ENCODE measurements around the gene GNB5.
"Not testable (repeated sequence)": the region's sequence is repeated elsewhere in the genome, so short reads cannot be mapped to it uniquely, and the experiment has no call there.

Gene GNB5

DNA sequence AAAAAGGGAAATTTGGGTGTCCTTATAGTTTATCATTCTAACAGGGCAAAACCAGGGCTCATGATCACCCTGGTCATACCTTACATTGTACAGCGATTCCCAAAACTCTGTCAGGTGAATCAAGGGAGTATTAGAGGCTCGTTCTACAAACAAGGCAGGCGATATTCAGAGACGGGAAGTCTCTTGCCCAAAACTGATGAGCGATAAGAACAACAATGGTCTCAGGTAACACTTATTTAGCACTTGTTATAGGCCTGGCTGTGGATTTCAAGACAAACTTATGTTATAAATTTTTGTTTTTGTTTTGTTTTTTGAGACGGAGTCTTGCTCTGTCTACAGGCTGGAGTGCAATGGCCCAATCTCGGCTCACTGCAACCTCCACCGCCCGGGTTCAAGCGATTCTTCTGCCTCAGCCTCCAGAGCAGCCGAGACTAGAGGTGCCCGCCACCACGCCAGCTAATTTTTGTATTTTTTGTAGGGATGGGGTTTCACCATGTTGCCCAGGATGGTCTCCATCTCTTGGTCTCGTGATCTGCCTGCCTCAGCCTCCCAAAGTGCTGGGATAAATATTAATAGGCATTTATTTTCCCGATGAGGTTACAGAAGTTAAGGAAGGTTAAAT is 91.4 kb downstream of the GNB5 start:
- no peak overlapping the region for H3K27ac ChIP-seq (ENCODE audit: low read depth, low read length)
- no peaks in the 10 kb centered on the region for H3K27me3 ChIP-seq (ENCODE audit: control insufficient read depth, insufficient read depth, low read length)
- no peaks in the 10 kb centered on the region for H3K36me3 ChIP-seq (ENCODE audit: control insufficient read depth, insufficient read depth, low read length)
- no peak overlapping the region for H3K4me3 ChIP-seq (ENCODE audit: low read depth, low read length)
- H3K9me3 ChIP-seq (ENCODE audit: control insufficient read depth, insufficient read depth, low read length), result no peaks in the 10 kb centered on the region
- no peak overlapping the region for H3K9ac ChIP-seq (ENCODE audit: low read depth, low read length)
- 0 out of 2 replicates have a peak, but pooled peaks cover 4% of the 10 kb centered on the region for H3K4me1 ChIP-seq (ENCODE audit: control insufficient read depth, insufficient read depth, low read length)

DNA sequence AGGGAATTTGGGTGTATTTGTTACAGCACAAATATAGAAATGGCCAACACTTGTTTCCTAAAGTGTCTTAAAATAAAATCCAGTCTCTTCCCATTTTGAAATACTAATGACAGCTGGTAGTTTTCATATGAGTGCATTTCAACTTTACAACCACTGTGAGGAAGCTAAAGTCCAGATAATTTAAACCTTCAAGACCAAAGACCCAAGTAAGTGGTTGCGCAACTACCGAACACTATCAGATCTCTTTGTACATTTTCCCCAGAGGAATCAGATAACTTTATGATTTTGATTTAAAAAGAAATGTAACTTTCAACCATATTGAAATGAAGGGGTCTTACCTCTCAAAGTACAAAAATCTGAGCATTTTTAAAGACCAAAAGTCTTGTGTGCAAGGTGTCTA is 92.9 kb downstream of the GNB5 start:
- no peak overlapping the region for H3K4me3 ChIP-seq (ENCODE audit: low read depth, low read length)
- H3K36me3 ChIP-seq (ENCODE audit: control insufficient read depth, insufficient read depth, low read length), result no peaks in the 10 kb centered on the region
- H3K9ac ChIP-seq (ENCODE audit: low read depth, low read length), result no peak overlapping the region
- H3K4me1 ChIP-seq (ENCODE audit: control insufficient read depth, insufficient read depth, low read length), result 0 out of 2 replicates have a peak, but pooled peaks cover 4% of the 10 kb centered on the region
- no peaks in the 10 kb centered on the region for H3K9me3 ChIP-seq (ENCODE audit: control insufficient read depth, insufficient read depth, low read length)
- no peak overlapping the region for H3K27ac ChIP-seq (ENCODE audit: low read depth, low read length)
- no peaks in the 10 kb centered on the region for H3K27me3 ChIP-seq (ENCODE audit: control insufficient read depth, insufficient read depth, low read length)

DNA sequence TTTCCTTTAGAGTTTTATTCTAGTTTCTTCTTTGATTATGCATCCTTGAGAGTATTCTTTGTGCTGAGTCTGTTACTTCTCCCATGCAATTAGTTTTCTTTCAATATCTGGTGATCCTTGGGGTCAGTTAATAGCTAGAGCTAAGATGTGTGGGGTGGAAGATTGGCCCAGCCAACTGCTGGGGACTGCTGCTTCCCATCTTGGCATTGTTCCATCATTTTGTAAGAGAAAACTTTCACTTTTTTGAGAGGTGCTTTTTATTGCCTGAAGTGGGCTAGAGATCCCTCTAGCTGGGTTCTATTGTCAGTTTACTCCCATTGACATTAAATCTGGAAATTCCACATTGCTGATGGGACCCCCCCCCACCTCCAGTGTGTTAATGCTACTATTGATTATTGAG is 94.0 kb downstream of the GNB5 start:
- no peak overlapping the region for H3K27ac ChIP-seq (ENCODE audit: low read depth, low read length)

DNA sequence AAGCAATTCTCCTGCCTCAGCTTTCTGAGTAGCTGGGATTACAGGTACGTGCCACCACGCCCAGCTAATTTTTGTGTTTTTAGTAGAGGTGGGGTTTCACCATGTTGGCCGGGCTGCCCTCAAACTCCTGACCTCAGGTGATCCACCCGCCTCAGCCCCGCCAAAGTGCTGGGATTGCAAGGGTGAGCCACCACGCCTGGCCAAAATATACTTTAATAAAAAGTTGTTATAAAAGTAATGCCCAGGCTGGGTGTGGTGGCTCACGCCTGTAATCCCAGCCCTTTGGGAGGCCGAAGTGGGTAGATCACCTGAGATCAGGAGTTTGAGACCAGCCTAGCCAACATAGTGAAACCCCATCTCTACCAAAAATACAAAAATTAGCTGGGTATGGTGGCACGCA is 94.7 kb downstream of the GNB5 start:
- not testable (repeated sequence) for H3K27ac ChIP-seq (ENCODE audit: low read depth, low read length); H3K9ac ChIP-seq (ENCODE audit: low read depth, low read length); H3K27me3 ChIP-seq (ENCODE audit: control insufficient read depth, insufficient read depth, low read length); H3K4me3 ChIP-seq (ENCODE audit: low read depth, low read length); H3K9me3 ChIP-seq (ENCODE audit: control insufficient read depth, insufficient read depth, low read length); H3K4me1 ChIP-seq (ENCODE audit: control insufficient read depth, insufficient read depth, low read length); H3K36me3 ChIP-seq (ENCODE audit: control insufficient read depth, insufficient read depth, low read length)

More for the DNA sequence above, 94.0 kb downstream of the GNB5 start:
- no peaks in the 10 kb centered on the region for H3K36me3 ChIP-seq (ENCODE audit: control insufficient read depth, insufficient read depth, low read length)
- H3K9ac ChIP-seq (ENCODE audit: low read depth, low read length), result no peak overlapping the region
- H3K4me3 ChIP-seq (ENCODE audit: low read depth, low read length), result no peak overlapping the region
- no peaks in the 10 kb centered on the region for H3K9me3 ChIP-seq (ENCODE audit: control insufficient read depth, insufficient read depth, low read length)
- H3K27me3 ChIP-seq (ENCODE audit: control insufficient read depth, insufficient read depth, low read length), result no peaks in the 10 kb centered on the region
- no peaks in the 10 kb centered on the region for H3K4me1 ChIP-seq (ENCODE audit: control insufficient read depth, insufficient read depth, low read length)

DNA sequence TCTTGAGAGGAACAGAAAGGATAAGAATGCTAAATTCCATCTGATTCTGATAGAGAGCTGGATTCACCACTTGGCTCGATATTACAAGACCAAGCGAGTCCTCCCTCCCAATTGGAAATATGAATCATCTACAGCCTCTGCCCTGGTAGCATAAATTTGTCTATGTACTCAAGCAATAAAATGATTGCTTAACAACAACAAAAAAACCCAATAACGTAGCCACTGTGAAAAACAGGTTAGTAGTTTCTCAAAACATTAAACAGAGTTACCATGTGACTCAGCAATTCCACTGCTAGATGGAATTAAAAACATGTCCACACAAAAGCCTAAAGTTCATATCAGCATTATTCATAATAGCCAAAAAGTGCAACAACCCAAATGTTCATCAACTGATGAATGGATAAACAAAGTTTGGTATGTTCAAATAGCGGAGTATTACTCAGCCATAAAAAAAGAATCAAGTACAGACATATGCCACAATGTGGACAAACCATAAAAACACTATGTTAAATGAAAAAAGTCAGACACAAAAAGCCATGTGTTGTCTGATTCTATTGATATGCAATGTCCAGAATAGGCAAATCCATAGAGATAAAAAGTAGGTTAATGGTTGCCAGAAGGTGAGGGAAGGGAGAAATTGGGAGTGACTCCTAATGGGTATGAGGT is 95.5 kb downstream of the GNB5 start:
- Histone ChIP-seq H3K36me3 (ENCODE audit: control insufficient read depth, insufficient read depth, low read length) (no peaks in the 10 kb centered on the region), H3K4me1 (ENCODE audit: control insufficient read depth, insufficient read depth, low read length) (no peaks in the 10 kb centered on the region), H3K9me3 (ENCODE audit: control insufficient read depth, insufficient read depth, low read length) (no peaks in the 10 kb centered on the region), H3K9ac (ENCODE audit: low read depth, low read length) (no peak overlapping the region), H3K27me3 (ENCODE audit: control insufficient read depth, insufficient read depth, low read length) (no peaks in the 10 kb centered on the region), H3K27ac (ENCODE audit: low read depth, low read length) (no peak overlapping the region), H3K4me3 (ENCODE audit: low read depth, low read length) (no peak overlapping the region)

DNA sequence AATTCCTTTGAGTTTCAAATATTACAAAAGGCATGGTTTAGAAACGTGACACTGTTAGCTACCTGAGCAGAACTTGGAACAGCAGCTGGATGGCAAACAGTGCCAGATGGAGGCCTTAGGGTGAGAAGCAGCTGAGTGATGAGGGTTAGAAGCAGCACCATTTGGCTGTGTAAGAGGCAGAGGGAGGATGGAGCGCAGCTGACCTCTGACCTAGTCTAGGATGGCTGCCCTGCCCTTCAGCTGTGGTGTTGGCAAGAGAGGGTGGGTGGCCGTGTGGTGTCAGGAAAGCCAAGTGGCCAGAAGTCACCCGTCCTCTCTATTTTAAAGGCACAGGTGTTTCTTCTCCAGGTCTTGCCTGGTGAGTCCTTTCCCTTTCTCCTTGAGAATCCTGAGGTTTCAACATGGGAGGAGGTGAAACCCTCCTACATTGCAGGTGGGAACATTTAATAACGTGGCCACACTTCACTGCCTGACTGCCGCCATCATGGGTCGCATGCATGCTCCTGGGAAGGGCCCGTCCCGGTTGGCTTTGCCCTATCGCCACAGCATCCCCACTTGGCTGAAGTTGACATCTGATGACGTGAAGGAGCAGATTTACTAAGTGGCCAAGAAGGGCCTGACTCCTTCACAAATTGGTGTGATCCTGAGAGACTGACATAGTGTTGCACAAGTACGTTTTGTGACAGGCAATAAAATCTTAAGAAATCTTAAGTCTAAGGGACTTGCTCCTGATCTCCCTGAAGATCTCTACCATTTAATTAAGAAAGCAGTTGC is 96.2 kb downstream of the GNB5 start:
- Histone ChIP-seq H3K9me3 (ENCODE audit: control insufficient read depth, insufficient read depth, low read length) (no peaks in the 10 kb centered on the region), H3K9ac (ENCODE audit: low read depth, low read length) (no peak overlapping the region), H3K4me1 (ENCODE audit: control insufficient read depth, insufficient read depth, low read length) (no peaks in the 10 kb centered on the region), H3K36me3 (ENCODE audit: control insufficient read depth, insufficient read depth, low read length) (no peaks in the 10 kb centered on the region), H3K27me3 (ENCODE audit: control insufficient read depth, insufficient read depth, low read length) (no peaks in the 10 kb centered on the region), H3K27ac (ENCODE audit: low read depth, low read length) (no peak overlapping the region), H3K4me3 (ENCODE audit: low read depth, low read length) (no peak overlapping the region)

DNA sequence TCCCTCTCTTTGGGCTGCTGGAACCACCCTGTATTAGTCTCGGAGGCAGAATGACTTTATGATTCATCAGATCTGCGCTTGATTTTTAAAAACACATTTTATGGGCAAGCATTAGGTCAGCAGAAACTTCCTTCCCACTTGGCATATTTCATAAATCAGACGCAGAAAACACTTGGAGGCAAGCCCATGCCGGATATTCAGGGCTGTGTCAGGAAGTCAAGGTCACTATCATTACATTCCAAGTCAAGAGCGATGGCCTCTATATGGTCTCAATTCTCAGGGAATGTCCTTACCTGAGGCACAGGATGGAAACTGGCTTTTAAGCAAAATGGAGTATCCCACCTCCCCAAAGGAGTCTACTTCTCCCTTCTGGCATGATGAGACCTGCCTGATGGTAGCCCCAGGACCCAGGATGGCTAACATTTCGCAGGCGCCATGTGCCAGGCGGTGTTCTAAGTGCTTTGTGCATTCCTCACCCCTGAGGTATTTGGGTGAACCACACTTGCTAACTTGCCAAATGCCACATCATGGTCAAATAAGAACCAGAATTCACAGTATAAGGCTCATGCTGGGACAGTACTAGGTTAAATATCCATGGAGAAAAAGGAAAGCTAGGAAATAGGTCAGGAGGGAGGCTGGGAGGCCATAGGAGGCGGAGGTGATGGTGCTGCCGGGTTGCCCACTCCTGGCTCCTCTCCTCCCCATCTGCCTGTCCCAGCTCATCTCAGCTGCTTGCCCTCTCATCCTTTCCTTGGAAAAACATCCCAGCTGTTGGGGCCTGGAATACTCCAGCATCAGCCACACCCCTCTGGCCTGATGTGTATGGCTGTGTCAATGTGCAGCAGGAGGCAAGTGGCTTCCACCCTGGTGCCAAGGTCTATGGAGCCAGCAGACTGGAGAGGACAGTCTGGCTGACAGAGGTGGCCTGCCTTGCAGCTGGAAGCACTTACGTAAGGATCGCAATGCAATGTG is 97.4 kb downstream of the GNB5 start:
- H3K9me3 ChIP-seq (ENCODE audit: control insufficient read depth, insufficient read depth, low read length), result no peaks in the 10 kb centered on the region
- H3K9ac ChIP-seq (ENCODE audit: low read depth, low read length), result no peak overlapping the region
- H3K36me3 ChIP-seq (ENCODE audit: control insufficient read depth, insufficient read depth, low read length), result no peaks in the 10 kb centered on the region
- H3K27me3 ChIP-seq (ENCODE audit: control insufficient read depth, insufficient read depth, low read length), result no peaks in the 10 kb centered on the region
- H3K27ac ChIP-seq (ENCODE audit: low read depth, low read length), result no peak overlapping the region
- H3K4me1 ChIP-seq (ENCODE audit: control insufficient read depth, insufficient read depth, low read length), result no peaks in the 10 kb centered on the region
- no peak overlapping the region for H3K4me3 ChIP-seq (ENCODE audit: low read depth, low read length)

DNA sequence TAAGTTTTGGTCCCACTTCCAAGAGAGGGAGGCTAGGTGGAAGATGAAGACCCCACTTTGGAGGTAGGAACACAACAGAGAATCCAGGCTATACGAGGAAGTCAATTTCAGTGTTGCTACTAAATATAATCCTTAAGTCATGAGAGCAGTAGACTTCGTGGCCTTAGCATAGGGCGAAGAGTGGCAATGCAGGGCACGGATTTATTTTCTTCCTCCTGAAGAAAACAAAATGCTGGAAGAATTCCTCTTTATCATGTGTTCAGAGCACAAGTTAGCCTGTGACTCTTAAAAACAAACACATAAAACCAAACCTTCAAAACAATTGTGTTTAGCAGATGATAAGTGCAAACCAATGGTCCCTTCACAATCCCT is 98.0 kb downstream of the GNB5 start:
- Histone ChIP-seq H3K4me1 (ENCODE audit: control insufficient read depth, insufficient read depth, low read length) (no peaks in the 10 kb centered on the region), H3K9ac (ENCODE audit: low read depth, low read length) (no peak overlapping the region), H3K4me3 (ENCODE audit: low read depth, low read length) (no peak overlapping the region), H3K9me3 (ENCODE audit: control insufficient read depth, insufficient read depth, low read length) (no peaks in the 10 kb centered on the region), H3K27me3 (ENCODE audit: control insufficient read depth, insufficient read depth, low read length) (no peaks in the 10 kb centered on the region), H3K36me3 (ENCODE audit: control insufficient read depth, insufficient read depth, low read length) (no peaks in the 10 kb centered on the region), H3K27ac (ENCODE audit: low read depth, low read length) (no peak overlapping the region)

DNA sequence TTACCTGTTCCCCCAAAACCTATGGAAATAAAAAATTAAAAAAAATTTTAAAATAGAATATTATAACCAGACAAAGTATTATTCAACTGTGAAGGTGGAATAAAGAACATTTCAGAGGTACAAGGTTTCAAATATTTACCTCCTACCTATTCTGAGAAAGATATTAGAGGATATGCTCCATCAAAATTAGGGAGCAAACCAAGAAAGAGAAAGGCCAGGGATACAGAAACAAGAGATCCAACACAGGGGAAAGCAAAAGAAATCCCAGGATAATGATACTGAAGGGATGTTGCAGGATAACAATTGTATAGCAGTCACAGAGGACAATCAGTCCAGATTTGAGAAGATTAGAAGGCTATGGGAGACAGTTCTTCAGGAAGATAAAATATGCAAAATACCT is 101.0 kb downstream of the GNB5 start:
- Histone ChIP-seq H3K27ac (ENCODE audit: low read depth, low read length) (no peak overlapping the region), H3K4me1 (ENCODE audit: control insufficient read depth, insufficient read depth, low read length) (no peaks in the 10 kb centered on the region), H3K27me3 (ENCODE audit: control insufficient read depth, insufficient read depth, low read length) (no peaks in the 10 kb centered on the region), H3K4me3 (ENCODE audit: low read depth, low read length) (no peak overlapping the region), H3K9me3 (ENCODE audit: control insufficient read depth, insufficient read depth, low read length) (no peaks in the 10 kb centered on the region; the same call in 1 of the 2 replicates), H3K9ac (ENCODE audit: low read depth, low read length) (no peak overlapping the region), H3K36me3 (ENCODE audit: control insufficient read depth, insufficient read depth, low read length) (no peaks in the 10 kb centered on the region)

DNA sequence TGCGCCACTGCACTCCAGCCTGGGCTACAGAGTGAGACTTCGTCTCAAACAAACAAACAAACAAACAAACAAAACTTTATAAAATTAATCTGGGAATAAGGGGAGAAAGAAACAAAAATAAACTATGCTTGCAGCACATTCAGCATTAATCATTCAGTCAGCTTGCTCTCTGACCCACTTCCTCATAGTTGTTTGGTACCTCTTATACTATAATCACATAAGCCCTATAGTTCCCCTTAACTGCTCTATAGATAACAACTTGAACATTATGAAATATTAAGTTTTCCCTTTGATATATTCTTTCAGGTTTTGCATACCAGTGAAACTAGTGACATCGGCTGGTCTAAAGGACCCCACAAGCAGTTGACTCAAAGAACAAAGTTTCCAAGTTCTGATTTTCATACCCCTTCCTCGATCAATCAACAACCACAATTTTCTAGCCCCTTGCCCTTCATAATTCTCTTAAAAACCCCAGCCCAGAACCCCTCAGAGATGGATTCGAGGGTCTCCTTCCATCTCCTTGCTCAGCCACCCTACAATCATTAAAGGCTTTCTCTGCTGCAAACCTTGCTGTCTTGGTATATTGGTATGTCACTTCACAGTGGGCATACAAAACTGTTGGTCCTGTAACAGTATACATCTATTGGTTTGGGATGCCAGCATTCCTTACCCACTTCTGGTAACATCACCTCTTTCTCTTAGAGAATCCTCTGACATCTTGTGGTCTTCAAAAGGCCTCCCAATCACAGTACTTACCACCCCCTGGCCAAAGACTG is 105.0 kb downstream of the GNB5 start:
- H3K27ac ChIP-seq (ENCODE audit: low read depth, low read length), result no peak overlapping the region
- no peaks in the 10 kb centered on the region for H3K27me3 ChIP-seq (ENCODE audit: control insufficient read depth, insufficient read depth, low read length)
- H3K9ac ChIP-seq (ENCODE audit: low read depth, low read length), result no peak overlapping the region
- no peak overlapping the region for H3K4me3 ChIP-seq (ENCODE audit: low read depth, low read length)
- no peaks in the 10 kb centered on the region for H3K36me3 ChIP-seq (ENCODE audit: control insufficient read depth, insufficient read depth, low read length)
- H3K9me3 ChIP-seq (ENCODE audit: control insufficient read depth, insufficient read depth, low read length), result no peaks in the 10 kb centered on the region; the same call in 1 of the 2 replicates
- H3K4me1 ChIP-seq (ENCODE audit: control insufficient read depth, insufficient read depth, low read length), result no peaks in the 10 kb centered on the region
